ENCODE measurements around the gene EXOSC6. TPM values are rescaled to one million over a fixed set of nuclear protein-coding genes. Genes with fewer than 3 reads are reported as not detected.
"Not testable (repeated sequence)": the region's sequence is repeated elsewhere in the genome, so short reads cannot be mapped to it uniquely, and the experiment has no call there.

Gene EXOSC6
- total RNA-seq, 1 donor from 2014 or later: 29.1 TPM

GRCh38 chr16:70225430-70225829 lies 26.3 kb downstream of the EXOSC6 start:
- H3K27ac Mint-ChIP-seq; H3K9me3 Mint-ChIP-seq (ENCODE audit: low read depth); H3K4me1 Mint-ChIP-seq (ENCODE audit: low read depth); DNase-seq (ENCODE audit: low spot score, unreplicated experiment); H3K27me3 Mint-ChIP-seq; H3K4me3 Mint-ChIP-seq (ENCODE audit: low read depth); H3K36me3 Mint-ChIP-seq (ENCODE audit: insufficient read depth): not testable (repeated sequence)

DNA sequence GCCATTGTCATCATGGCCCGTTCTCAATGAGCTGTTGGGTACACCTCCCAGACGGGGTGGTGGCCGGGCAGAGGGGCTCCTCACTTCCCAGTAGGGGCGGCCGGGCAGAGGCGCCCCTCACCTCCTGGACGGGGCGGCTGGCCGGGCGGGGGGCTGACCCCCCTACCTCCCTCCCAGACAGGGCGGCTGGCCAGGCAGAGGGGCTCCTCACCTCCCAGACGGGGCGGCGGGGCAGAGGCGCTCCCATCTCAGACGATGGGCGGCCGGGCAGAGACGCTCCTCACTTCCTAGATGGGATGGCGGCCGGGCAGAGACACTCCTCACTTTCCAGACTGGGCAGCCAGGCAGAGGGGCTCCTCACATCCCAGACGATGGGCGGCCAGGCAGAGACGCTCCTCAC lies 27.1 kb downstream of the EXOSC6 start:
- not testable (repeated sequence) for H3K27ac Mint-ChIP-seq; DNase-seq (ENCODE audit: low spot score, unreplicated experiment); H3K4me1 Mint-ChIP-seq (ENCODE audit: low read depth); H3K27me3 Mint-ChIP-seq; H3K9me3 Mint-ChIP-seq (ENCODE audit: low read depth); H3K36me3 Mint-ChIP-seq (ENCODE audit: insufficient read depth); H3K4me3 Mint-ChIP-seq (ENCODE audit: low read depth)

DNA sequence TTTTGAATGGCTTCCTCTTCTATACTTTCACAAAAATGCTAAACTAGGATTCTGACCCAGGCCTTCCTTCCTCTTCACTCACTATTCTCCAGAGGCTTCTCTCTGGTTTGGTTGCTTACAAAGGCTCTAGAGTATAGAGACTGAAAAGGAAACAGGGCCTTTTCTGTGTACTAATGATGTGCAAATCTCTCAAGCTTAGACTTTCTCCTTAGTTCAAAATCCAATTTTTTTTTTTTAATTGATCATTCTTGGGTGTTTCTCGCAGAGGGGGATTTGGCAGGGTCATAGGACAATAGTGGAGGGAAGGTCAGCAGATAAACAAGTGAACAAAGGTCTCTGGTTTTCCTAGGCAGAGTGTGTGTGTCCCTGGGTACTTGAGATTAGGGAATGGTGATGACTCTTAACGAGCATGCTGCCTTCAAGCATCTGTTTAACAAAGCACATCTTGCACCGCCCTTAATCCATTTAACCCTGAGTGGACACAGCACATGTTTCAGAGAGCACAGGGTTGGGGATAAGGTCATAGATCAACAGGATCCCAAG lies 27.7 kb downstream of the EXOSC6 start:
- not testable (repeated sequence) for H3K27ac Mint-ChIP-seq; H3K4me1 Mint-ChIP-seq (ENCODE audit: low read depth); H3K36me3 Mint-ChIP-seq (ENCODE audit: insufficient read depth)

DNA sequence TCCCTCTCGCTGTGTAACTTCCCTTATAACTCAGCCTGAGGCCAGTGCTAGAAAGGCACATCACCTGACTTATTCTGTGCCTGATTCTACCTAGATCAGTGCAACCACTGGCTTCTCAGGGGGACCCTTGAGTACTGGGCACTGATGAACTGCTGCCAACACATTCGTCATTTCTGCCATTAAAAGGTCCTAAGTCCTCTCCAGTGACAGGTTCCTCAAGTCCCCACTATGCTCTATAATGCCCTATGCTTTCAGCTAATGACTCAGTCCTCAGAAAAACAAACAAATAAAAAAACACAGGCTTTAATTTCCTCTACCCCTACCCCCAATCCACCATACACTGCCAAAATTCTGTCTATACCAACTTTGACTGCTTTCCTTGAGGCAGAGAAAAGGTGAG lies 28.5 kb downstream of the EXOSC6 start:
- H3K9me3 Mint-ChIP-seq (ENCODE audit: low read depth); H3K27ac Mint-ChIP-seq; H3K4me1 Mint-ChIP-seq (ENCODE audit: low read depth); H3K36me3 Mint-ChIP-seq (ENCODE audit: insufficient read depth); H3K4me3 Mint-ChIP-seq (ENCODE audit: low read depth); DNase-seq (ENCODE audit: low spot score, unreplicated experiment); H3K27me3 Mint-ChIP-seq: not testable (repeated sequence)

More for the DNA sequence above, 27.7 kb downstream of the EXOSC6 start:
- H3K27me3 Mint-ChIP-seq; DNase-seq (ENCODE audit: low spot score, unreplicated experiment); H3K9me3 Mint-ChIP-seq (ENCODE audit: low read depth); H3K4me3 Mint-ChIP-seq (ENCODE audit: low read depth): not testable (repeated sequence)

- H3K4me1 Mint-ChIP-seq (ENCODE audit: low read depth); H3K27me3 Mint-ChIP-seq: not testable (repeated sequence)
Observed at GRCh38 chr16:70222574-70222973, 29.2 kb downstream of the EXOSC6 start.

GRCh38 chr16:70218586-70218985 lies 33.2 kb downstream of the EXOSC6 start:
- not testable (repeated sequence) for H3K27ac Mint-ChIP-seq; DNase-seq (ENCODE audit: low spot score, unreplicated experiment); H3K27me3 Mint-ChIP-seq; H3K9me3 Mint-ChIP-seq (ENCODE audit: low read depth); H3K4me1 Mint-ChIP-seq (ENCODE audit: low read depth); H3K4me3 Mint-ChIP-seq (ENCODE audit: low read depth); H3K36me3 Mint-ChIP-seq (ENCODE audit: insufficient read depth)

More at GRCh38 chr16:70222574-70222973, 29.2 kb downstream of the EXOSC6 start:
- not testable (repeated sequence) for H3K4me3 Mint-ChIP-seq (ENCODE audit: low read depth); H3K36me3 Mint-ChIP-seq (ENCODE audit: insufficient read depth); DNase-seq (ENCODE audit: low spot score, unreplicated experiment); H3K27ac Mint-ChIP-seq; H3K9me3 Mint-ChIP-seq (ENCODE audit: low read depth)

DNA sequence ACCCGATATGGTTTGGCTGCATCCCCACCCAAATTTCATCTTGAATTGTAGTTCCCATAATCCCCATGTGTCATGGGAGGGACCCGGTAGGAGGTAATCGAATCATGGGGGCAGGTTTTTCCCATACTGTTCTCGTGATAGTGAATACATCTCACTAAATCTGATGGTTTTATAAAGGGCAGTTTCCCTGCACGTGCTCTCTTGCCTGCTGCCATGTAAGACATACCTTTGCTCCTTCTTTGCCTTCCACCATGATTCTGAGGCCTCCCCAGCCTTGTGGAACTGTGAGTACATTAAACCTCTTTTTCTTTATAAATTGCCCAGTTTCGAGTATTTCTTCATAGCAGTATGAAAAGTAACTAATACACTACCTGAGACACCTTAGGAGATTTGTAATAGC lies 45.4 kb downstream of the EXOSC6 start:
- H3K27me3 Mint-ChIP-seq; H3K9me3 Mint-ChIP-seq (ENCODE audit: low read depth); DNase-seq (ENCODE audit: low spot score, unreplicated experiment); H3K27ac Mint-ChIP-seq; H3K4me1 Mint-ChIP-seq (ENCODE audit: low read depth); H3K4me3 Mint-ChIP-seq (ENCODE audit: low read depth): not testable (repeated sequence)
- H3K36me3 Mint-ChIP-seq (ENCODE audit: insufficient read depth): peaks cover 27% of the 10 kb centered on the region

DNA sequence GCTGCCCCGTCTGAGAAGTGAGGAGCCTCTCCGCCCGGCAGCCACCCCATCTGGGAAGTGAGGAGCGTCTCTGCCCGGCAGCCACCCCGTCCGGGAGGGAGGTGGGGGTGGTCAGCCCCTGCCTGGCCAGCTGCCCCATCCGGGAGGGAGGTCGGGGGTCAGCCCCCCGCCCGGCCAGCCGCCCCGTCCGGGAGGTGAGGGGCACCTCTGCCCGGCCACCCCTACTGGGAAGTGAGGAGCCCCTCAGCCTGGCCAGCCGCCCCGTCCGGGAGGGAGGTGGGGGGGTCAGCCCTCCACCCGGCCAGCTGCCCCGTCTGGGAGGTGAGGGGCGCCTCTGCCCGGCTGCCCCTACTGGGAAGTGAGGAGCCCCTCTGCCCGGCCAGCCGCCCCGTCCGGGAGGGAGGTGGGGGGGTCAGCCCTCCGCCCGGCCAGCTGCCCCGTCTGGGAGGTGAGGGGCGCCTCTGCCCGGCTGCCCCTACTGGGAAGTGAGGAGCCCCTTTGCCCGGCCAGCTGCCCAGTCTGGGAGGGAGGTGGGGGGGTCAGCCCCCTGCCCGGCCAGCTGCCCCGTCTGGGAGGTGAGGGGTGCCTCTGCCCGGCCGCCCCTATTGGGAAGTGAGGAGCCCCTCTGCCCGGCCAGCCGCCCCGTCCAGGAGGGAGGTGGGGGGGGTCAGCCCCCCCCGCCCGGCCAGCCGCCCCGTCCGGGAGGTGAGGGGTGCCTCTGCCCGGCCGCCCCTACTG lies 46.9 kb downstream of the EXOSC6 start:
- H3K4me3 Mint-ChIP-seq (ENCODE audit: low read depth); H3K9me3 Mint-ChIP-seq (ENCODE audit: low read depth); DNase-seq (ENCODE audit: low spot score, unreplicated experiment); H3K4me1 Mint-ChIP-seq (ENCODE audit: low read depth); H3K27ac Mint-ChIP-seq; H3K27me3 Mint-ChIP-seq: not testable (repeated sequence)
- peaks cover 22% of the 10 kb centered on the region for H3K36me3 Mint-ChIP-seq (ENCODE audit: insufficient read depth)

DNA sequence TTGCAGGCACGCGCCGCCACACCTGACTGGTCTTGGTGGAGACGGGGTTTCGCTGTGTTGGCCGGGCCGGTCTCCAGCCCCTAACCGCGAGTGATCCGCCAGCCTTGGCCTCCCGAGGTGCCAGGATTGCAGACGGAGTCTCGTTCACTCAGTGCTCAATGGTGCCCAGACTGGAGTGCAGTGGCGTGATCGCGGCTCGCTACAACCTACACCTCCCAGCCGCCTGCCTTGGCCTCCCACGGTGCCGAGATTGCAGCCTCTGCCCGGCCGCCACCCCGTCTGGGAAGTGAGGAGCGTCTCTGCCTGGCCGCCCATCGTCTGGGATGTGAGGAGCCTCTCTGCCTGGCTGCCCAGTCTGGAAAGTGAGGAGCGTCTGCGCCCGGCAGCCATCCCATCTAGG lies 47.7 kb downstream of the EXOSC6 start:
- not testable (repeated sequence) for H3K9me3 Mint-ChIP-seq (ENCODE audit: low read depth); H3K4me3 Mint-ChIP-seq (ENCODE audit: low read depth); DNase-seq (ENCODE audit: low spot score, unreplicated experiment); H3K27me3 Mint-ChIP-seq; H3K27ac Mint-ChIP-seq; H3K4me1 Mint-ChIP-seq (ENCODE audit: low read depth)
- peaks cover 18% of the 10 kb centered on the region for H3K36me3 Mint-ChIP-seq (ENCODE audit: insufficient read depth)

- not testable (repeated sequence) for H3K27ac Mint-ChIP-seq; H3K9me3 Mint-ChIP-seq (ENCODE audit: low read depth); DNase-seq (ENCODE audit: low spot score, unreplicated experiment); H3K27me3 Mint-ChIP-seq; H3K4me1 Mint-ChIP-seq (ENCODE audit: low read depth); H3K4me3 Mint-ChIP-seq (ENCODE audit: low read depth)
- peaks cover 18% of the 10 kb centered on the region for H3K36me3 Mint-ChIP-seq (ENCODE audit: insufficient read depth)
Observed at GRCh38 chr16:70203508-70203907, 48.2 kb downstream of the EXOSC6 start.

DNA sequence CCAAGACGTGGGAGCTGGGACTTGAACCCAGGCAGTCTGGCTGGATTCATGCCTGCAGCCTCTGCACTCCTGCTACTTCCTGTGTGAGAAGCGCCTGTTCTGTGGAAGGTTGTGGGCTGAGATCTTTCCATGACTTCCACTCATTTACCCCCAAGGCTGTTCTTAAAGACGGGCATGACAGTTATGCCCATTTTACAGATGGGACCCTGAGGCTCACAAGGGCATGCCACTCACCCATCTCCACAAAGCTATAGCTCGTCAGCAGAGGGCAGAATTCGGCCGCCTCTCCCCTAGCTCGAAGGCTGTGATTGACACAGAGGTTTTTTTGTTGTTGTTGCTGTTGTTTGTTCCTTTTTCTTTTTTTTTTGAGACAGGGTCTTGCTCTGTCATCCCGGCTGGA lies 51.7 kb downstream of the EXOSC6 start:
- H3K27ac Mint-ChIP-seq; H3K4me1 Mint-ChIP-seq (ENCODE audit: low read depth); H3K9me3 Mint-ChIP-seq (ENCODE audit: low read depth); H3K27me3 Mint-ChIP-seq; H3K4me3 Mint-ChIP-seq (ENCODE audit: low read depth); DNase-seq (ENCODE audit: low spot score, unreplicated experiment); H3K36me3 Mint-ChIP-seq (ENCODE audit: insufficient read depth): not testable (repeated sequence)

GRCh38 chr16:70199170-70199569 lies 52.6 kb downstream of the EXOSC6 start:
- not testable (repeated sequence) for H3K9me3 Mint-ChIP-seq (ENCODE audit: low read depth); H3K4me1 Mint-ChIP-seq (ENCODE audit: low read depth); H3K36me3 Mint-ChIP-seq (ENCODE audit: insufficient read depth); H3K27ac Mint-ChIP-seq; DNase-seq (ENCODE audit: low spot score, unreplicated experiment); H3K4me3 Mint-ChIP-seq (ENCODE audit: low read depth); H3K27me3 Mint-ChIP-seq

DNA sequence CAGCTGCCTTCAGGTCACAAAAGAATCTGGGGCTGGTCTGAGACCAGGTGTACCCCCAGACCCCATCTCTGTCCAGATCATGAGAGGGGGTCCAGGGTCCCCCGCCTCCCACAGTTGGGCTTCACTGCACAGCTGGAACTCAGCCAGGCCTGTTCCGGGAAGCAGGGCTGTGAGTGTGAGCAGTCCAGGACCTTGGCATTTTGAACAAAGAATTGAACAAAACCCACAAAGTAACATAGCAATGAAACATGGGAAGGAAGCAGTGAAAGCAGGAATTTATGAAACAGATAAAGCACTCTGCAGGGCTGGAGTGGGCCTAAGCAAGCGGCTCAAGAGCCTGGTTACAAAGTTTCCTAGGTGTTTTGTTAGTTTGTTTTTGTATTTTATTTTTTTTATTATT lies 53.1 kb downstream of the EXOSC6 start:
- not testable (repeated sequence) for DNase-seq (ENCODE audit: low spot score, unreplicated experiment); H3K27me3 Mint-ChIP-seq; H3K36me3 Mint-ChIP-seq (ENCODE audit: insufficient read depth); H3K4me1 Mint-ChIP-seq (ENCODE audit: low read depth); H3K27ac Mint-ChIP-seq; H3K4me3 Mint-ChIP-seq (ENCODE audit: low read depth); H3K9me3 Mint-ChIP-seq (ENCODE audit: low read depth)

DNA sequence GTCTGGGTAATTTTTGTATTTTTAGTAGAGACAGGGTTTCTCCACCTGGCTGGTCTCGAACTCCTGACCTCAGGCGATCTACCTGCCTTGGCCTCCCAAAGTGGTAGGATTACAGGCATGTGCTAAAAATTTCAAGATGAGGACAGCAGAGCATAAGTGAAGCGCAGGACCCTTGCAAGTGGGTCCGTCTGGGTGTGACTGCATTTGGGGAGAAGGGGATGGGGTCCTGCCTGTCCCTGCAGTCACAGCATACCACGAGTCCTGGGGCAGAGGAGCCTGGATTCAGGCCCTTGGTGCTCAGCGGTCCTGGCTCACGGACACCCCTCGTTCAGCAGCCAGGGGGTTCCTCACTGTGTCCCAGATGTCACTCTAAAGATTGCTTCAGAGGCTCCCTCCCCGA lies 53.5 kb downstream of the EXOSC6 start:
- not testable (repeated sequence) for H3K9me3 Mint-ChIP-seq (ENCODE audit: low read depth); H3K36me3 Mint-ChIP-seq (ENCODE audit: insufficient read depth); H3K27me3 Mint-ChIP-seq; H3K27ac Mint-ChIP-seq; H3K4me3 Mint-ChIP-seq (ENCODE audit: low read depth); H3K4me1 Mint-ChIP-seq (ENCODE audit: low read depth); DNase-seq (ENCODE audit: low spot score, unreplicated experiment)

Measured in progenitor cell of endocrine pancreas (in vitro differentiated cells).